GM19328 (cell line): ENCODE results near the gene CWC27.
A peak's percentile ranks its signal among the peaks of the same experiment; 100 is the strongest.
"Not testable (repeated sequence)": the region's sequence is repeated elsewhere in the genome, so short reads cannot be mapped to it uniquely, and the experiment has no call there.

Experiments
- ATAC-seq: cut with Tn5 transposase; IDR thresholded peaks from one replicate; pipeline ENCODE4 v1.9.1; 2021; ENCODE audit warnings: mild to moderate bottlenecking, moderate library complexity; ENCODE audit not compliant: unreplicated experiment

The CWC27 gene

GRCh38 chr5:64786372-64786771, 17.6 kb downstream of the CWC27 start:
- ATAC-seq = no peak

- no peak for ATAC-seq
Measured at GRCh38 chr5:64788156-64788555, 19.4 kb downstream of the CWC27 start.

DNA sequence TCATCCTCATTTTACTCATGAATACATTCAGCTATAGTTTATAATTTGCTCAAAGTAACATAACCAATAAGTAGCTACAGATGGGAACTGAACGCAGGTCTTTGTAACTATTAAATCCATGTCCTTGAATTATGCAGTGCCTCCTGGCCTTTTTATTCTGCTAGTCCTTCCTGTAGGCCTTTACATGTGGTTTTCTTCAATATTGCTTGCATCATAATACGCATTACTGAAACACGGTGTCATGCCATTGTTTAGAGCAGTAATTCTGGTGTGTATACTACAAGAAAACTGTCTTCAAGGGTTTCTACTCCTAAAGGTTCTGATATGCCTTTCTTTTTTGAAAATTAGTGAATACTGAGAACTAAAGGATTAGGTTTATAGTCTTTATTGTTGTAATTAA, 20.7 kb downstream of the CWC27 start:
- ATAC-seq = no peak

DNA sequence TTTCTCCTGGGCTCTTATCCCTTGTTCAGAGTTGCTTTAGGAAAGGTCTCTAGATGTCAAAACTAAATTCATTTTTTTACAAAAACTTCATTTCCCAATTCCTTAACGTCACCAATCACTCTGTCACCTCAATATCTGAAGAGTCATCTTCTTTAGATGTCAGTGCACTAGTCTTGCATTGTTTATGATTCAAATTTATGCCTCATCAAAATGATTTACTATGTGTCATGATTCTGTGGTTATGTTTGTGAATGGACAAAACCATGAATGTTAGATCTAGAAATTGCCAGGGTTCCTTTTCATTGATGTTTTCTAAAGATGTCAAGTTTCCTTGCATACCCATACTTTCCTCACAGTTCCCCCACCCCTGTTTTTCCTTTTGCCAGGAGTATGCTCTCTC, 21.5 kb downstream of the CWC27 start:
- ATAC-seq = no peak

- no peak for ATAC-seq
Measured at GRCh38 chr5:64792469-64792868, 23.7 kb downstream of the CWC27 start.

GRCh38 chr5:64794053-64794770, 25.5 kb downstream of the CWC27 start:
- ATAC-seq = no peak

GRCh38 chr5:64796301-64796700, 27.6 kb downstream of the CWC27 start:
- ATAC-seq = no peak

DNA sequence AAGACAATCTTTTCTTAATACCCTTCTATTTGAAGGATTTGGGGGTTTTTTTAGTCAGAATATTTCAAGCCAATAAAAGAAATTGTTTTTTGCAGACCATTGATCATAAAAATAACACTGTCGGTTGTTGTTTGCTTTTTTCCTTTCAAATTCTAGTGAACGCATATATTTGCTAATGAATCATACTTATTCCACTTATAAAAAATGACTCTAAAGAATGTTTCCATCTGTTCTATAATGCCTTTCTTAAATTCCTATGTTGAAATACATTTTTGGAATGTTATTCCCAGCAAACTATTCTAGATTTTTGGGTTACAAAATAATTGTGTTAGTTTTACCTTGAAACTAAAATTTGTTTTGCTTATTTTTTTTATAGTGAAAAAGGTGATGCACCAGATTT, 32.2 kb downstream of the CWC27 start:
- no peak for ATAC-seq

DNA sequence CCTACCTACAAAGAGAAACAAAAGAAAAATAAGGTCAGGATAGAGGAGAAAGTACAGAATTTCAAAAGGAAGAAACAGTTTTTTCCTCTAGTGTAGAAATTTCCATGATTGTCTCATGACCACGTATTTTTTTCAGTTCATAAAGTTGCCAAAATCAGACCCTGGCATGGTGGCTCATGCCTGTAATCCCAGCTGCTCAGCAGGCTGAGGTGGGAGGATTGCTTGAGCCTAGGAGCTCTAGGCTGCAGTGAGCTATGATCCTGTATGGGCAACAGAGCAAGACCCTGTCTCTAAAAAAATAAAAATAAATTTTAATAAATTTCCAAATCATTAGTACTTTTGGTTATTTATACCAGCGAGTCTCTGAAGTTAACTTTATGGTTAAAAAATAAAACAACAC, 37.8 kb downstream of the CWC27 start:
- no peak for ATAC-seq

GRCh38 chr5:64807520-64807919, 38.8 kb downstream of the CWC27 start:
- no peak for ATAC-seq

DNA sequence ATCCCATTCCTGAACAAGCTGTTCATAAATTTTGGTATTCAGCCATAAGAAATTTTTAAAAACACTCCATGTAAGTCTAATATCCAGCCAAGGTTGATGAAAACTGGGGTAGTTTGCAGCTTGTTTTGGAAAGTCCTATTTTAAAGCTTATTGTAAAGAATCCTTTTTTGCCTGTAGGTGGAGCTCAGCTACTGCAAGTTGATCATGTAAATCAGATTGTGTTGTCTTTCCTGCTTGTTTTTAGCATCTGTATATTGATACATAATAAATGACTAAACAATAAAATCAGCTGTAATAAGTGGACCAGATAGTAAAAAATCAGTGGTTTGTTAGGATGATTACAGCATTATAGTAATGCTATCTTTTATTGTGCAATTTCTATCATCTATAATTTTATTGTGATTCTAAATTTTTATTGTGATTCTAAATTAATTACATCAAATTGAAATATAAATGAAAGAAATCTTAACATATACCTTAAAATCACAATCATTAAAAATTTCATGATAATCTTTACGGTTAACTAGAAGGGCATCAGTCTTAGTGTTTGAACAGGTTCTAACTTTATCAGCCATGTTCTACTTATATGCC, 42.4 kb downstream of the CWC27 start:
- ATAC-seq = no peak

GRCh38 chr5:64814073-64814472, 45.3 kb downstream of the CWC27 start:
- peak; percentile 71 for ATAC-seq

- no peak for ATAC-seq
Measured at GRCh38 chr5:64818245-64818644, 49.5 kb downstream of the CWC27 start.

GRCh38 chr5:64819345-64819744, 50.6 kb downstream of the CWC27 start:
- ATAC-seq = not testable (repeated sequence)

DNA sequence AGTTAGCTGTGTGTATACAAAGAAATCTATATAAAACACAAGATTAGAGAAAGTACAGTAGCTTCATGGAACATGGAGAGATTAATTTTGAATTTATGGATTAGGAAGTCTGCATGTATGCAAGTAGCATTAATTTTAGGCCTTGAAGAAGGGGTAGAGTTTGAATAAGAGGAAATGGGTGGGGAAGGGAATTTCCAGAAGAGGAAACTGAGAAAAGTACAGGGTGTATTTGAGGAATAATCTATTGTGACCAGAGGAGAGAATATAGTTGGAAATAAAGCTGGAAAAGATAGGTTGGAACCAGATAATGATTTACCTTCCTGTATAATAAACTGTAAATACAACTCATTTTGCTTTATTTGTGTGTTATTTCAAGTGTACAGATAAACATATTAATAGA, 53.6 kb downstream of the CWC27 start:
- no peak for ATAC-seq

- ATAC-seq = no peak
Measured at GRCh38 chr5:64826541-64826940, 57.8 kb downstream of the CWC27 start.

DNA sequence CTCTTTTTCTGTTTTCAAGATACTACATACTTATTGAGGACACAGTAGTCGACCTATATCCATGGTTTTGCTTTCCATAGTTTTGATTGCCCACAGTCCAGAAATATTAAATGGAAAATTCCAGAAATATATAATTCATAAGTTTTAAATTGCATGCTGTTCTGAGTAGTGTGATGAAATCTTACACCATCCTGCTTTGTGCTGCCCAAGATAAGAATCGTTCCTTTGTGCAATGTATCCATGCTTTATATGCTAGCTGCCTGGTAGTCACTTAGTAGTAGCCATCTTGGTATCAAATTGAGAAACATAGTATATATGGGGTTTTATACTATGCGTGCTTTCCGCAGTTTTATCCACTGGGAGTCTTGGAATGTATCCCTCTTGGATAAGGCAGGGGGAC, 59.0 kb downstream of the CWC27 start:
- ATAC-seq = no peak

DNA sequence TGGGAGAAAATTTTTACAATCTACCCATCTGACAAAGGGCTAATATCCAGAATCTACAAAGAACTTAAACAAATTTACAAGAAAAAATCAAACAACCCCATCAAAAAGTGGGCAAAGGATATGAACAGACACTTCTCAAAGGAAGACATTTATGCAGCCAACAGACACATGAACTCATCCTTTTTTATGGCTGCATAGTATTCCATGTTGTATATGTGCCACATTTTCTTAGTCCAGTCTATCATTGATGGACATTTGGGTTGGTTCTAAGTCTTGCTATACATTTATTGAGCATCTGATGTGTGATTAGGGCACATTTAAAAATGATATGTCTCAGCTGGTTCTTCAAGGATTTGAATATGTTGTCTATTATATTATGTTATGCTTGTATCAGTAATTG, 61.9 kb downstream of the CWC27 start:
- not testable (repeated sequence) for ATAC-seq

DNA sequence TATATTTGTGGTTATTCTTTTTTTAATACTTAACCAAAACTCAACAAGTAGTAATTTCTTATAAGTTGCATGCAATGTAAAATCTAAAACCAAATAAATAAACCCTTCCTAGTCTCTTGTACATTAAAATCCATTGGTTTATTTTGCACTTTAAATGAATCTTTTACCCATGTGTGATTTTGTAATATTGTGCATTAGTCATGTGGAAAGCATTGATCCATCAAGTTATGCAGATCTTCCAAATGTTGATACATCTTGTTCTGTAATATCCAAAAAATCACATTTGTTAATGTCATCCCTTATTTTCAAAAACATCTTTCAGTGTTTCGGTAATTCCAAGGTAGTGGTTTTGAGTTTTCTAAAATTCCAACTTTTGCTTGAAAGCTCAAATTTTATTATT, 63.3 kb downstream of the CWC27 start:
- ATAC-seq = no peak

DNA sequence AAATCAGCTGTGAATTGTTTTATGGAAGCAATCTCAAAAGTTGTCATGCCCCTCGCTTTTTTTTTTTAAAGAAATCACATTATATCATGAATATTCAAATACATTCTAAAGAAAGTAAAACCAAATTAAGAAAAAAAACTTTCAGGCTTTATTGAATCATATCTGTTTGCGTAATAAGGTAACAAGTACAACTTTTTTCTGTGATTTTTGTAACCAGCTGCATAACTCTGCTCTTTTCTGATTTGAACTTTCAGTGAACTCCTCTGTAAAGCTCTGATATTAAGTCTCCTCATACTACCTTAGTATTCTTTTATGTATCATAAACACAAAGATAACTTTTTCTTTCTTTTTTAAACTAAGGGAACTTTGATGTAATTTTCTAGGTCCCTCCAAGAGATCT, 65.3 kb downstream of the CWC27 start:
- ATAC-seq = no peak

- no peak for ATAC-seq
Measured at GRCh38 chr5:64834611-64835010, 65.9 kb downstream of the CWC27 start.

DNA sequence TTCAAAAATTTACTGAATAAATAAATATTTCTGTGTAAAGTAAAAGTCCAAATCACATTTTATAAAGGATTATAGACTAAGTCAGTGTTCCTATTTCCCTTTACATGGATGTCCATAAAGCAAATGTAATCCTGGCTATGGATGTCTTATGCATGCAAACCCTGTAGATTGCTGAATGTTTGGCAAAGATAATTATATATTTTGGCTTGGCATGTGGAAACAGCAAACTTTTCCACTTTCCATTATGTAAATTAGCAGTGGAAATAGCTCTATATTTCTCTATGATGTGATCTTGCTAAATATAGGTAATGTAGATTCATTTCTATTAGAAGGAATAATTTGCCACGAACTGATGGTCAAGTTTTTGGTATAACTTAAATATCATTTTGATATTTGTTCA, 66.5 kb downstream of the CWC27 start:
- ATAC-seq = no peak

GRCh38 chr5:64836190-64836755, 67.5 kb downstream of the CWC27 start:
- ATAC-seq = no peak
